Endodermal cell (in vitro differentiated cells): Measurements from ENCODE around the gene PDHX. TPM values are rescaled to one million over a fixed set of nuclear protein-coding genes. Genes with fewer than 3 reads are reported as not detected.
A peak's percentile ranks its signal among the peaks of the same experiment; 100 is the strongest.
"Not testable (repeated sequence)": the region's sequence is repeated elsewhere in the genome, so short reads cannot be mapped to it uniquely, and the experiment has no call there.

Source experiments
- DNase-seq: peaks from one replicate; pipeline ENCODE4 v3.0.0-alpha.2; 2017
- H3K27ac ChIP-seq: 2 replicates; pipeline ENCODE4 v1.5.1; 2013; ENCODE audit warnings: mild to moderate bottlenecking, low read depth, low read length, moderate library complexity
- H3K27me3 ChIP-seq: 2 replicates; pipeline ENCODE4 v1.6.1; 2013; ENCODE audit warnings: mild to moderate bottlenecking, low read length, moderate library complexity; ENCODE audit not compliant: insufficient read depth, control insufficient read depth, poor library complexity, severe bottlenecking
- H3K36me3 ChIP-seq: 2 replicates; pipeline ENCODE4 v1.7.0; 2013; ENCODE audit warnings: mild to moderate bottlenecking, low read length, moderate library complexity; ENCODE audit not compliant: control insufficient read depth, insufficient read depth
- H3K4me1 ChIP-seq: one replicate; pipeline ENCODE4 v1.7.0; 2013; ENCODE audit warnings: low read length; ENCODE audit not compliant: control insufficient read depth, insufficient read depth
- H3K4me3 ChIP-seq: 2 replicates; pipeline ENCODE4 v1.5.1; 2013; ENCODE audit warnings: mild to moderate bottlenecking, low read length, moderate library complexity
- H3K9ac ChIP-seq: 2 replicates; pipeline ENCODE4 v1.6.1; 2013; ENCODE audit warnings: mild to moderate bottlenecking, low read length, moderate library complexity; ENCODE audit not compliant: poor library complexity, severe bottlenecking; ENCODE audit errors: extremely low read depth
- H3K9me3 ChIP-seq: 2 replicates; pipeline ENCODE4 v1.6.1; 2013; ENCODE audit warnings: mild to moderate bottlenecking, low read length, moderate library complexity; ENCODE audit not compliant: control insufficient read depth
- H3K27ac Mint-ChIP-seq: 2 replicates; pipeline ENCODE4 v1.8.0; 2020; ENCODE audit warnings: mixed read lengths
- H3K27me3 Mint-ChIP-seq: 2 replicates; pipeline ENCODE4 v1.8.0; 2021; ENCODE audit warnings: mild to moderate bottlenecking, mixed read lengths; ENCODE audit not compliant: insufficient read depth
- H3K36me3 Mint-ChIP-seq: 2 replicates; pipeline ENCODE4 v1.8.0; 2020; ENCODE audit warnings: low read depth, mixed read lengths
- H3K4me1 Mint-ChIP-seq: 2 replicates; pipeline ENCODE4 v1.8.0; 2020; ENCODE audit warnings: mixed read lengths
- H3K4me3 Mint-ChIP-seq: 2 replicates; pipeline ENCODE4 v1.8.0; 2020; ENCODE audit warnings: mild to moderate bottlenecking, moderate library complexity, mixed read lengths
- H3K9me3 Mint-ChIP-seq: 2 replicates; pipeline ENCODE4 v1.8.0; 2020; ENCODE audit warnings: mild to moderate bottlenecking, mixed read lengths
- WGBS, 2 experiments: methylation state at CpG; one replicate each; pipeline versions ENCODE4 v1.1.5 to v1.1.7; 2013; ENCODE audit warnings: missing lambda C conversion rate in 2 of 2, mixed read lengths in 1 of 2; ENCODE audit not compliant: insufficient coverage in 1 of 2, insufficient read length in 1 of 2; 5-methylcytosine and 5-hydroxymethylcytosine counted together
- total RNA-seq, 2 donors: library from RNA; stranded (reverse); fragmentation: NEBNext Ultra II Directional in 1 of 2; extraction: Animal tissue kit (Norgen Biotek cat#: 25700) in 1 of 2; gene quantifications; 2 replicates in 1 of 2; 3 replicates in 1 of 2; pipeline ENCODE4 v1.2.1, GENCODE V29; 2021
- TF ChIP-seq, protein P1 (sequence below): fragments of 200-600 bp; sonication (generic); conservative IDR thresholded peaks from 2 replicates; pipeline ENCODE4 v1.5.0; 2021; ENCODE audit warnings: antibody characterized with exemption, mild to moderate bottlenecking

PDHX gene
- total RNA-seq, 2 donors from 2014 or later: 42.0 to 48.6 TPM

- H3K36me3 ChIP-seq: peaks cover 25% of the 10 kb centered on the region
- DNase-seq: no peak
- no peak overlapping the region for H3K4me3 ChIP-seq
- no peak overlapping the region for H3K27ac ChIP-seq
- Mint-ChIP-seq H3K27me3 (no peaks in the 10 kb centered on the region), H3K36me3 (peaks cover 25% of the 10 kb centered on the region), H3K9me3 (no peaks in the 10 kb centered on the region), H3K4me3 (no peak overlapping the region), H3K4me1 (peaks cover 6% of the 10 kb centered on the region), H3K27ac (no peak overlapping the region)
- 95 to 100% methylated on average over 2 of the region's 2 CpGs for WGBS, 2 experiments
- TF ChIP-seq, protein P1, sequence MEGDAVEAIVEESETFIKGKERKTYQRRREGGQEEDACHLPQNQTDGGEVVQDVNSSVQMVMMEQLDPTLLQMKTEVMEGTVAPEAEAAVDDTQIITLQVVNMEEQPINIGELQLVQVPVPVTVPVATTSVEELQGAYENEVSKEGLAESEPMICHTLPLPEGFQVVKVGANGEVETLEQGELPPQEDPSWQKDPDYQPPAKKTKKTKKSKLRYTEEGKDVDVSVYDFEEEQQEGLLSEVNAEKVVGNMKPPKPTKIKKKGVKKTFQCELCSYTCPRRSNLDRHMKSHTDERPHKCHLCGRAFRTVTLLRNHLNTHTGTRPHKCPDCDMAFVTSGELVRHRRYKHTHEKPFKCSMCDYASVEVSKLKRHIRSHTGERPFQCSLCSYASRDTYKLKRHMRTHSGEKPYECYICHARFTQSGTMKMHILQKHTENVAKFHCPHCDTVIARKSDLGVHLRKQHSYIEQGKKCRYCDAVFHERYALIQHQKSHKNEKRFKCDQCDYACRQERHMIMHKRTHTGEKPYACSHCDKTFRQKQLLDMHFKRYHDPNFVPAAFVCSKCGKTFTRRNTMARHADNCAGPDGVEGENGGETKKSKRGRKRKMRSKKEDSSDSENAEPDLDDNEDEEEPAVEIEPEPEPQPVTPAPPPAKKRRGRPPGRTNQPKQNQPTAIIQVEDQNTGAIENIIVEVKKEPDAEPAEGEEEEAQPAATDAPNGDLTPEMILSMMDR: no peak
- H3K9ac ChIP-seq: no peak overlapping the region
- no peaks in the 10 kb centered on the region for H3K27me3 ChIP-seq
- H3K4me1 ChIP-seq: no peaks in the 10 kb centered on the region
- H3K9me3 ChIP-seq: peaks cover 6% of the 10 kb centered on the region
Observed at GRCh38 chr11:34911676-34912075, 4.7 kb upstream of the PDHX start.

- not testable (repeated sequence) for H3K4me3 Mint-ChIP-seq
Observed at GRCh38 chr11:34913556-34913955, 2.9 kb upstream of the PDHX start.

GRCh38 chr11:34915136-34916014 lies 1.0 kb upstream of the PDHX start:
- H3K27ac Mint-ChIP-seq: peak overlapping the region; percentile 96
- TF ChIP-seq, protein P1: no peak
- H3K4me1 Mint-ChIP-seq: peaks cover 16% of the 10 kb centered on the region
- WGBS, 2 experiments: 11 to 12% methylated on average over 22 to 34 of the region's 34 CpGs
- Histone ChIP-seq H3K27me3 (no peaks in the 10 kb centered on the region), H3K27ac (peak overlapping the region; percentile 91), H3K4me1 (peaks cover 7% of the 10 kb centered on the region), H3K4me3 (peak overlapping the region; percentile 87), H3K9me3 (peaks cover 6% of the 10 kb centered on the region), H3K9ac (peak overlapping the region; percentile 94), H3K36me3 (peaks cover 20% of the 10 kb centered on the region)
- peak overlapping the region; percentile 98 for H3K4me3 Mint-ChIP-seq
- no peaks in the 10 kb centered on the region for H3K9me3 Mint-ChIP-seq
- H3K27me3 Mint-ChIP-seq: no peaks in the 10 kb centered on the region
- no peak for DNase-seq
- H3K36me3 Mint-ChIP-seq: peaks cover 24% of the 10 kb centered on the region

More at GRCh38 chr11:34913556-34913955, 2.9 kb upstream of the PDHX start:
- not testable (repeated sequence) for H3K4me1 ChIP-seq, H3K27me3 ChIP-seq, H3K27ac Mint-ChIP-seq, H3K27me3 Mint-ChIP-seq, H3K9me3 ChIP-seq, H3K4me3 ChIP-seq, H3K27ac ChIP-seq, H3K9me3 Mint-ChIP-seq, H3K9ac ChIP-seq, DNase-seq
- H3K36me3 ChIP-seq: peaks cover 16% of the 10 kb centered on the region
- peaks cover 24% of the 10 kb centered on the region for H3K36me3 Mint-ChIP-seq
- peaks cover 16% of the 10 kb centered on the region for H3K4me1 Mint-ChIP-seq
- WGBS, 2 experiments: 99 to 100% methylated on average over 8 to 10 of the region's 10 CpGs
